H9 (cell line): Measurements from ENCODE around the gene AHI1. TPM values are rescaled to one million over a fixed set of nuclear protein-coding genes. Genes with fewer than 3 reads are reported as not detected.

ENCODE experiments used
- DNase-seq: peaks from one replicate; pipeline ENCODE4 v3.0.0-alpha.2; 2017
- H2AFZ ChIP-seq: one replicate; pipeline ENCODE4 v1.6.1; 2013; ENCODE audit warnings: mild to moderate bottlenecking, low read length, control low read depth, moderate library complexity
- H2AK5ac ChIP-seq: 2 replicates; pipeline ENCODE4 v1.6.1; 2013; ENCODE audit warnings: low read length, control low read depth, mixed read lengths; ENCODE audit not compliant: insufficient read length
- H2BK120ac ChIP-seq: one replicate; pipeline ENCODE4 v1.6.1; 2013; ENCODE audit warnings: low read depth, mild to moderate bottlenecking, low read length, control low read depth, inconsistent platforms; ENCODE audit not compliant: poor library complexity, severe bottlenecking
- H2BK12ac ChIP-seq: 2 replicates; pipeline ENCODE4 v1.6.1; 2013; ENCODE audit warnings: low read length, control low read depth, mixed read lengths, low read depth; ENCODE audit not compliant: insufficient read length
- H2BK15ac ChIP-seq: 2 replicates; pipeline ENCODE4 v1.6.1; 2013; ENCODE audit warnings: low read depth, low read length, control low read depth
- H2BK20ac ChIP-seq: one replicate; pipeline ENCODE4 v1.6.1; 2013; ENCODE audit warnings: low read depth, mild to moderate bottlenecking, low read length, control low read depth, inconsistent platforms; ENCODE audit not compliant: poor library complexity, severe bottlenecking
- H2BK5ac ChIP-seq: 2 replicates; pipeline ENCODE4 v1.6.1; 2013; ENCODE audit warnings: low read length, control low read depth, mixed read lengths; ENCODE audit not compliant: insufficient read length
- H3K14ac ChIP-seq: 2 replicates; pipeline ENCODE4 v1.6.1; 2013; ENCODE audit warnings: low read length, control low read depth; ENCODE audit not compliant: insufficient read depth
- H3K18ac ChIP-seq: 2 replicates; pipeline ENCODE4 v1.6.1; 2013; ENCODE audit warnings: low read depth, mild to moderate bottlenecking, mixed read lengths, low read length, control low read depth; ENCODE audit not compliant: insufficient read length
- H3K23ac ChIP-seq: 2 replicates; pipeline ENCODE4 v1.6.1; 2013; ENCODE audit warnings: low read length, control low read depth, mixed read lengths, low read depth; ENCODE audit not compliant: insufficient read length
- H3K23me2 ChIP-seq: 2 replicates; pipeline ENCODE4 v1.6.1; 2013; ENCODE audit warnings: low read depth, mild to moderate bottlenecking, mixed read lengths, low read length, control low read depth; ENCODE audit not compliant: insufficient read length, poor library complexity, severe bottlenecking
- H3K27ac ChIP-seq: 2 replicates; pipeline ENCODE4 v1.5.1; 2013; ENCODE audit warnings: low read length, control low read depth, mixed read lengths, low read depth; ENCODE audit not compliant: insufficient read length
- H3K27me3 ChIP-seq: 2 replicates; pipeline ENCODE4 v1.6.1; 2013; ENCODE audit warnings: low read length, control low read depth, inconsistent platforms; ENCODE audit not compliant: insufficient read depth
- H3K4ac ChIP-seq: 2 replicates; pipeline ENCODE4 v1.6.1; 2013; ENCODE audit warnings: low read depth, mild to moderate bottlenecking, control low read depth, inconsistent platforms, low read length, moderate library complexity
- H3K4me1 ChIP-seq: 2 replicates; pipeline ENCODE4 v1.6.1; 2013; ENCODE audit warnings: low read length, control low read depth, inconsistent platforms; ENCODE audit not compliant: insufficient read depth
- H3K4me2 ChIP-seq: 2 replicates; pipeline ENCODE4 v1.6.1; 2013; ENCODE audit warnings: low read length, control low read depth, mixed read lengths; ENCODE audit not compliant: insufficient read length, insufficient read depth
- H3K56ac ChIP-seq: 2 replicates; pipeline ENCODE4 v1.6.1; 2013; ENCODE audit warnings: low read depth, mild to moderate bottlenecking, mixed read lengths, low read length, control low read depth; ENCODE audit not compliant: insufficient read length
- H3K79me1 ChIP-seq: 2 replicates; pipeline ENCODE4 v1.6.1; 2013; ENCODE audit warnings: low read depth, mild to moderate bottlenecking, moderate library complexity, low read length, control low read depth, inconsistent platforms; ENCODE audit not compliant: insufficient read depth, poor library complexity, severe bottlenecking
- H3K79me2 ChIP-seq: 2 replicates; pipeline ENCODE4 v1.6.1; 2013; ENCODE audit warnings: low read length, control low read depth, inconsistent platforms; ENCODE audit not compliant: insufficient read depth
- H3K9ac ChIP-seq: 2 replicates; pipeline ENCODE4 v1.6.1; 2013; ENCODE audit warnings: low read length, control low read depth, mixed read lengths; ENCODE audit not compliant: insufficient read length; ENCODE audit errors: extremely low read depth
- H3K9me3 ChIP-seq: one replicate; pipeline ENCODE4 v1.6.1; 2013; ENCODE audit warnings: low read depth, low read length, inconsistent platforms; ENCODE audit not compliant: control insufficient read depth
- H3T11ph ChIP-seq: one replicate; pipeline ENCODE4 v1.6.1; 2013; ENCODE audit warnings: mild to moderate bottlenecking, low read length, control low read depth, inconsistent platforms
- H4K20me1 ChIP-seq: one replicate; pipeline ENCODE4 v1.6.1; 2013; ENCODE audit not compliant: control insufficient read depth, insufficient read length, insufficient read depth
- H4K5ac ChIP-seq: 2 replicates; pipeline ENCODE4 v1.6.1; 2013; ENCODE audit warnings: low read depth, mild to moderate bottlenecking, mixed read lengths, low read length, control low read depth; ENCODE audit not compliant: insufficient read length
- H4K8ac ChIP-seq: replicated peaks from 2 replicates; pipeline ENCODE4 v1.6.1; 2013; ENCODE audit warnings: low read length, control low read depth, mixed read lengths, low read depth; ENCODE audit not compliant: insufficient read length
- H4K91ac ChIP-seq: 2 replicates; pipeline ENCODE4 v1.6.1; 2013; ENCODE audit warnings: low read depth, mild to moderate bottlenecking, moderate library complexity, mixed read lengths, low read length, control low read depth; ENCODE audit not compliant: insufficient read length
- H3K27ac Mint-ChIP-seq, 3 experiments: 2 replicates in 2 of 3; 3 replicates in 1 of 3; pipeline ENCODE4 v1.8.0; 2020 to 2021; ENCODE audit warnings: mixed read lengths in 3 of 3, mild to moderate bottlenecking in 1 of 3, moderate library complexity in 1 of 3
- H3K27me3 Mint-ChIP-seq: 2 replicates; pipeline ENCODE4 v1.8.0; 2021; ENCODE audit warnings: low read depth, mild to moderate bottlenecking, moderate library complexity, mixed read lengths
- H3K36me3 Mint-ChIP-seq, 3 experiments: 2 replicates in 2 of 3; 3 replicates in 1 of 3; pipeline ENCODE4 v1.8.0; 2020 to 2021; ENCODE audit warnings: low read depth in 3 of 3, mixed read lengths in 3 of 3; ENCODE audit not compliant: insufficient read depth in 1 of 3
- H3K4me1 Mint-ChIP-seq, 2 experiments: 2 replicates each; pipeline ENCODE4 v1.8.0; 2020; ENCODE audit warnings: mixed read lengths in 2 of 2
- H3K4me3 Mint-ChIP-seq, 2 experiments: 2 replicates in 1 of 2; 3 replicates in 1 of 2; pipeline ENCODE4 v1.8.0; 2020 to 2021; ENCODE audit warnings: mild to moderate bottlenecking in 2 of 2, mixed read lengths in 2 of 2, moderate library complexity in 1 of 2
- H3K9me3 Mint-ChIP-seq, 2 experiments: 2 replicates in 1 of 2; 3 replicates in 1 of 2; pipeline ENCODE4 v1.8.0; 2020; ENCODE audit warnings: mild to moderate bottlenecking in 2 of 2, mixed read lengths in 2 of 2, moderate library complexity in 1 of 2
- CTCF ChIP-seq: fragments of 200-600 bp; sonication (generic); conservative IDR thresholded peaks from 3 replicates; pipeline ENCODE4 v1.8.0; 2021; ENCODE audit warnings: antibody characterized with exemption, mild to moderate bottlenecking
- WGBS: extraction: QIAGEN DNeasy Blood & Tissue Kit; methylation state at CpG from one replicate; pipeline ENCODE4 v1.1.7; 2013; ENCODE audit warnings: missing lambda C conversion rate, low lambda C conversion rate, mixed read lengths; ENCODE audit not compliant: insufficient read length; ENCODE audit errors: extremely low coverage; 5-methylcytosine and 5-hydroxymethylcytosine counted together
- total RNA-seq: library from RNA; stranded (reverse); gene quantifications from 2 replicates; pipeline ENCODE4 v1.2.1, GENCODE V29; 2021

Gene AHI1
- total RNA-seq, 1 experiment from 2014 or later: 9.9 TPM

- no peaks in the 10 kb centered on the region for H3K36me3 Mint-ChIP-seq
- Histone ChIP-seq H3K9ac (no peak overlapping the region), H2BK15ac (no peak overlapping the region), H3K4me1 (no peaks in the 10 kb centered on the region), H3K14ac (no peak overlapping the region), H3K79me1 (no peaks in the 10 kb centered on the region), H4K20me1 (no peaks in the 10 kb centered on the region), H2AK5ac (no peak overlapping the region), H3K27ac (no peak overlapping the region), H2BK12ac (no peak overlapping the region), H4K8ac (no peak overlapping the region), H2BK120ac (no peak overlapping the region), H4K5ac (no peak overlapping the region), H3T11ph (no peak overlapping the region), H2AFZ (no peak overlapping the region), H3K4me2 (no peak overlapping the region), H3K79me2 (no peaks in the 10 kb centered on the region), H3K23me2 (no peaks in the 10 kb centered on the region), H3K23ac (no peak overlapping the region), H2BK20ac (no peak overlapping the region), H3K9me3 (no peaks in the 10 kb centered on the region), H3K56ac (no peak overlapping the region), H3K4ac (no peak overlapping the region), H3K18ac (no peak overlapping the region), H2BK5ac (no peak overlapping the region), H4K91ac (no peak overlapping the region), H3K27me3 (no peaks in the 10 kb centered on the region)
- H3K27me3 Mint-ChIP-seq: no peaks in the 10 kb centered on the region
- peaks cover 2 to 5% of the 10 kb centered on the region in 2 experiments; a peak in 3 of 4 replicates for H3K4me1 Mint-ChIP-seq
- no peak overlapping the region for H3K4me3 Mint-ChIP-seq
- H3K9me3 Mint-ChIP-seq: no peaks in the 10 kb centered on the region
- no peak for TF ChIP-seq CTCF
- WGBS: no CpG with 5 or more reads among the region's 2 CpGs
- no peak overlapping the region for H3K27ac Mint-ChIP-seq
- DNase-seq: no peak
Observed at GRCh38 chr6:135382182-135382628, 115.3 kb downstream of the AHI1 start.
